HG03521 (cell line): ENCODE data around the gene MAP2K4.
"Not testable (repeated sequence)": the region's sequence is repeated elsewhere in the genome, so short reads cannot be mapped to it uniquely, and the experiment has no call there.

ENCODE experiments used
- ATAC-seq: cut with Tn5 transposase; IDR thresholded peaks from one replicate; pipeline ENCODE4 v1.9.1; 2021; ENCODE audit warnings: mild to moderate bottlenecking, moderate library complexity; ENCODE audit not compliant: unreplicated experiment

MAP2K4 gene

GRCh38 chr17:12136243-12136642 lies 115.6 kb downstream of the MAP2K4 start:
- ATAC-seq = no peak

GRCh38 chr17:12136646-12137045 lies 116.0 kb downstream of the MAP2K4 start:
- no peak for ATAC-seq

- no peak for ATAC-seq
These were observed 117.2 kb downstream of the MAP2K4 start for GRCh38 chr17:12137859-12138258.

GRCh38 chr17:12140685-12141084 lies 120.0 kb downstream of the MAP2K4 start:
- no peak for ATAC-seq

- ATAC-seq = not testable (repeated sequence)
These were observed 141.5 kb downstream of the MAP2K4 start for GRCh38 chr17:12162187-12162586.

GRCh38 chr17:12164085-12164484 lies 143.4 kb downstream of the MAP2K4 start:
- no peak for ATAC-seq

- ATAC-seq = no peak
These were observed 158.1 kb downstream of the MAP2K4 start for GRCh38 chr17:12178644-12179330.

GRCh38 chr17:12180644-12181261 lies 160.1 kb downstream of the MAP2K4 start:
- ATAC-seq = no peak

- no peak for ATAC-seq
These were observed 167.0 kb downstream of the MAP2K4 start for GRCh38 chr17:12187658-12188057.

- ATAC-seq = no peak
These were observed 172.6 kb downstream of the MAP2K4 start for GRCh38 chr17:12193144-12193735.
